ENCODE data around the gene DUSP19.
A peak's percentile ranks its signal among the peaks of the same experiment; 100 is the strongest.

The DUSP19 gene

DNA sequence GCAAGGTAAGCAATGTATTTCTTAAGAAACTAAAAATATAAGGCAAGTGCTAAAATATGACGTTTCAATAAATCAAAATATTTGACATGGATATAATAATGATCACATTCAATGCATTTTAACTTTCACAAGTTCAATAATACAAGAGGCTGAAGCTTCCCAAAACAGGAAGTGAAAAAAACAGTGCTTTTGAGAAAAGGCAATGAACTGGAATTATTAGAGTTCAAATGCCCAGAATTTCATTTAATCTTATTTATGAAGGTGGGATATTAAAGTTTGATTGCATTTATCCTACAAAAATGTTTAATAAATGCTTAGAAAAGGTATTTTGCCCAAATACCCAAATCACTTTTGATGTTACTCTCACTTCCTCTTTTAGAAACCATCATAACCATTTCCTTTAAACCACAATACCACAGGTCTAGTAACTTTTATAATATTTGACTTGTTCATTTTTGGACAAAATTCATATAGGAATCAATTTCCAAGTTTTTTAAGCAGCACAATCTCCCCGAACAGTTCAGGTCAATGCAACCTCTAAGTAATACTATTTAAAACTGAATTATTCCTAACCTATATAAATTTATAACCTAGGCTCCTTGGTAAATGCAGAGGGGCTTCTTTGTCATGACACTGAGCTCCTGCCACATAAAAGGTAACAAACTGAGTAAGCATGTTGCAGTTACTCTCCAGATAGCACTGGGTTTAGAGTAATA, 42.4 kb upstream of the DUSP19 start:
- H3K36me3 ChIP-seq (ENCODE audit: insufficient read depth, low read length), result no peaks in the 10 kb centered on the region
- peaks cover 31% of the 10 kb centered on the region for H3K4me1 ChIP-seq (ENCODE audit: insufficient read depth, low read length, severe bottlenecking)
- H3K9me2 ChIP-seq (ENCODE audit: low read depth, low read length), result no peaks in the 10 kb centered on the region
- H3K4me3 ChIP-seq (ENCODE audit: low read depth, low read length, poor library complexity, severe bottlenecking), result no peak overlapping the region
- no peak overlapping the region for H3K4me2 ChIP-seq (ENCODE audit: low read length)
- no peak overlapping the region for H3K27ac ChIP-seq (ENCODE audit: low read depth, low read length, poor library complexity, severe bottlenecking)
- no peaks in the 10 kb centered on the region for H3K27me3 ChIP-seq (ENCODE audit: insufficient read depth, low read length)
- H2AFZ ChIP-seq (ENCODE audit: low read length), result no peak overlapping the region
- no peak for TF ChIP-seq EZH2 (IDR thresholded peaks at IDR 0.05; ENCODE audit: borderline replicate concordance, low read length)
- TF ChIP-seq, protein P1, sequence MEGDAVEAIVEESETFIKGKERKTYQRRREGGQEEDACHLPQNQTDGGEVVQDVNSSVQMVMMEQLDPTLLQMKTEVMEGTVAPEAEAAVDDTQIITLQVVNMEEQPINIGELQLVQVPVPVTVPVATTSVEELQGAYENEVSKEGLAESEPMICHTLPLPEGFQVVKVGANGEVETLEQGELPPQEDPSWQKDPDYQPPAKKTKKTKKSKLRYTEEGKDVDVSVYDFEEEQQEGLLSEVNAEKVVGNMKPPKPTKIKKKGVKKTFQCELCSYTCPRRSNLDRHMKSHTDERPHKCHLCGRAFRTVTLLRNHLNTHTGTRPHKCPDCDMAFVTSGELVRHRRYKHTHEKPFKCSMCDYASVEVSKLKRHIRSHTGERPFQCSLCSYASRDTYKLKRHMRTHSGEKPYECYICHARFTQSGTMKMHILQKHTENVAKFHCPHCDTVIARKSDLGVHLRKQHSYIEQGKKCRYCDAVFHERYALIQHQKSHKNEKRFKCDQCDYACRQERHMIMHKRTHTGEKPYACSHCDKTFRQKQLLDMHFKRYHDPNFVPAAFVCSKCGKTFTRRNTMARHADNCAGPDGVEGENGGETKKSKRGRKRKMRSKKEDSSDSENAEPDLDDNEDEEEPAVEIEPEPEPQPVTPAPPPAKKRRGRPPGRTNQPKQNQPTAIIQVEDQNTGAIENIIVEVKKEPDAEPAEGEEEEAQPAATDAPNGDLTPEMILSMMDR (IDR thresholded peaks at IDR 0.05; ENCODE audit: low read length), result no peak
- H3K79me2 ChIP-seq (ENCODE audit: insufficient read depth, low read length), result no peaks in the 10 kb centered on the region
- H3K9ac ChIP-seq (ENCODE audit: low read length), result no peak overlapping the region
- H4K20me1 ChIP-seq (ENCODE audit: insufficient read depth, low read length), result peaks cover under 1% of the 10 kb centered on the region; the same call in 1 of the 2 replicates
- H3F3A ChIP-seq (ENCODE audit: insufficient read depth, low read length), result peaks cover 3% of the 10 kb centered on the region; the same call in 1 of the 2 replicates
- no peaks in the 10 kb centered on the region for H3K9me3 ChIP-seq (ENCODE audit: low read length)

DNA sequence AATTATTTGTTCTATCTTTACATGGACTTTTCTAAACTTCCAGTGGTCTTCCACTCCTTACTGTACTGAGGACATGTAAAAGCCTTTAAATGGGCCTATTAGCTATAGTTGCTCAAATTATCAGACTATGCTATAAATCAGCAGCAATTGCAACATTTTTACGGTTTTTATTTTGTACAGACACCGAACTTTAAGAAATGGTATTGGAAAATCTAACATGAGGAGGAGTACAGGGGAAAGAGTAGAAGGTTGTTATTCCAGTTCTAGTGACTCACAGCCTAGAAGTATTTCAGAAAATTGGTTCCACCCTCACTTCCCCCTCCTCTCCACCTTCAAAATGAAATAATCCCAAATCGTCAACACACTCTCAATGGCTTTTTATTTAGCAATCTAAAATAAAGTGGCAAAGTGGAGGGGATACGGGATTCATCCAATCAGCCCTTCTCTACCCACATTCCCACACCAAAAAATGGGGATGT, 41.4 kb upstream of the DUSP19 start:
- Histone ChIP-seq H3K4me1 (ENCODE audit: insufficient read depth, low read length, severe bottlenecking) (peaks cover 31% of the 10 kb centered on the region), H3K27ac (ENCODE audit: low read depth, low read length, poor library complexity, severe bottlenecking) (no peak overlapping the region), H3K36me3 (ENCODE audit: insufficient read depth, low read length) (no peaks in the 10 kb centered on the region), H3K4me2 (ENCODE audit: low read length) (peak overlapping the region; percentile 70; the same call in 1 of the 2 replicates), H3K27me3 (ENCODE audit: insufficient read depth, low read length) (no peaks in the 10 kb centered on the region), H2AFZ (ENCODE audit: low read length) (no peak overlapping the region), H3K9me3 (ENCODE audit: low read length) (no peaks in the 10 kb centered on the region), H3K9ac (ENCODE audit: low read length) (no peak overlapping the region), H3F3A (ENCODE audit: insufficient read depth, low read length) (peaks cover 3% of the 10 kb centered on the region; the same call in 1 of the 2 replicates), H3K79me2 (ENCODE audit: insufficient read depth, low read length) (no peaks in the 10 kb centered on the region), H3K9me2 (ENCODE audit: low read depth, low read length) (no peaks in the 10 kb centered on the region), H4K20me1 (ENCODE audit: insufficient read depth, low read length) (no peaks in the 10 kb centered on the region), H3K4me3 (ENCODE audit: low read depth, low read length, poor library complexity, severe bottlenecking) (peak overlapping the region; percentile 59)
- TF ChIP-seq EZH2 (IDR thresholded peaks at IDR 0.05; ENCODE audit: borderline replicate concordance, low read length), result no peak
- TF ChIP-seq, protein P1 (IDR thresholded peaks at IDR 0.05; ENCODE audit: low read length), result no peak

DNA sequence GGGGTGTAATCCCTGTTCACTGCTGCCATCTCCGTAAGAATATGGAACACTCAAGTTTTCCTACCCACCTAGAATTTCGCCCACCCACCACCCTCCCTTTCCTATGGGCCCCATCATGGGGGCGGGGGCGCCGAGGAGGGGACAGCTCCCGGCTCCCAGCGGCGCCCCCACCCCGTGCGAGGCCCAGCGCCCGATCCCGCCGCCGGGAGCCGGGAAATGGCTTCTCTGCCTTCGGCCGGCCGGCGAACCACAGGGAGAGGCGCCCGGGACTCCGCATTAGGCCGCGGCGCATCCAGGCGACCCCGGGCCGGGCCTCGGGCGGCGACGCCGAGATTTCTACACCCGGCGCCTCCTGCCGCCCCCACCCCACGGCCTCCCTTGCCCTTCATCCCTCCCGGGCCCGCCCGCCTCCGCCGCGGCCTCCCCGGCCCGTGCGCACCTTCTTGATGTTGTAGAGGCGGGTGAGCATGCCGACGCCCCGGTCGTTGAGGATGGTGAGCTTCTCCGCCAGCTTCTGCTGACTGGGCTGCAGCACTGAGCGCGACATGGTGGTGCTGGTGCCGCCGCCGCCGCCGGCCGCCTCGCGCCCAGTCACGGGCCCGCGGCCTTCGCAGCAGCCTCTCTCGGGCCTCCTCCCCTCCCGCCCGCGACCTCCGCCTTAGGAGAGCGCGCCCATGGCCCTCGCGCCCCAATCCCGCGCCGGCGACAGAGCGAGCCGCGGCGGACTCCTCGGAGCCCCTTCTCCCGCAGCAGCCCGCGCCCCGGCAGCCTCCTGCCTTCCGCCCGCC, 40.8 kb upstream of the DUSP19 start:
- peak overlapping the region; percentile 70 for H3K4me2 ChIP-seq (ENCODE audit: low read length)
- no peaks in the 10 kb centered on the region for H3K79me2 ChIP-seq (ENCODE audit: insufficient read depth, low read length)
- H3K9me2 ChIP-seq (ENCODE audit: low read depth, low read length), result no peaks in the 10 kb centered on the region
- no peaks in the 10 kb centered on the region for H3K36me3 ChIP-seq (ENCODE audit: insufficient read depth, low read length)
- peak overlapping the region; percentile 59 for H3K4me3 ChIP-seq (ENCODE audit: low read depth, low read length, poor library complexity, severe bottlenecking)
- no peak for TF ChIP-seq EZH2 (IDR thresholded peaks at IDR 0.05; ENCODE audit: borderline replicate concordance, low read length)
- TF ChIP-seq, protein P1 (IDR thresholded peaks at IDR 0.05; ENCODE audit: low read length), result no peak
- H3F3A ChIP-seq (ENCODE audit: insufficient read depth, low read length), result peaks cover 3% of the 10 kb centered on the region; the same call in 1 of the 2 replicates
- no peaks in the 10 kb centered on the region for H4K20me1 ChIP-seq (ENCODE audit: insufficient read depth, low read length)
- no peak overlapping the region for H2AFZ ChIP-seq (ENCODE audit: low read length)
- H3K4me1 ChIP-seq (ENCODE audit: insufficient read depth, low read length, severe bottlenecking), result peaks cover 31% of the 10 kb centered on the region
- H3K27ac ChIP-seq (ENCODE audit: low read depth, low read length, poor library complexity, severe bottlenecking), result no peak overlapping the region
- peak overlapping the region; percentile 37; the same call in 1 of the 2 replicates for H3K9ac ChIP-seq (ENCODE audit: low read length)
- no peaks in the 10 kb centered on the region for H3K9me3 ChIP-seq (ENCODE audit: low read length)
- no peaks in the 10 kb centered on the region for H3K27me3 ChIP-seq (ENCODE audit: insufficient read depth, low read length)
